Camera-type eye (tissue), 1 donor: ENCODE data around the gene IPO9. TPM values are rescaled to one million over a fixed set of nuclear protein-coding genes. Genes with fewer than 3 reads are reported as not detected.

ENCODE experiments used
- total RNA-seq: library from RNA; depleted of rRNA; stranded (reverse); fragments of >200 nt; gene quantifications from one replicate; pipeline ENCODE4 v1.2.3, GENCODE V29; 2014

The IPO9 gene
- 59.3 TPM for total RNA-seq

GRCh38 chr1:201828820-201829774 is at the start of gene IPO9:
Gene IPO9 (plus strand): TSS chr1:201829157. CDS start chr1:201829210, 53 bp downstream.

DNA sequence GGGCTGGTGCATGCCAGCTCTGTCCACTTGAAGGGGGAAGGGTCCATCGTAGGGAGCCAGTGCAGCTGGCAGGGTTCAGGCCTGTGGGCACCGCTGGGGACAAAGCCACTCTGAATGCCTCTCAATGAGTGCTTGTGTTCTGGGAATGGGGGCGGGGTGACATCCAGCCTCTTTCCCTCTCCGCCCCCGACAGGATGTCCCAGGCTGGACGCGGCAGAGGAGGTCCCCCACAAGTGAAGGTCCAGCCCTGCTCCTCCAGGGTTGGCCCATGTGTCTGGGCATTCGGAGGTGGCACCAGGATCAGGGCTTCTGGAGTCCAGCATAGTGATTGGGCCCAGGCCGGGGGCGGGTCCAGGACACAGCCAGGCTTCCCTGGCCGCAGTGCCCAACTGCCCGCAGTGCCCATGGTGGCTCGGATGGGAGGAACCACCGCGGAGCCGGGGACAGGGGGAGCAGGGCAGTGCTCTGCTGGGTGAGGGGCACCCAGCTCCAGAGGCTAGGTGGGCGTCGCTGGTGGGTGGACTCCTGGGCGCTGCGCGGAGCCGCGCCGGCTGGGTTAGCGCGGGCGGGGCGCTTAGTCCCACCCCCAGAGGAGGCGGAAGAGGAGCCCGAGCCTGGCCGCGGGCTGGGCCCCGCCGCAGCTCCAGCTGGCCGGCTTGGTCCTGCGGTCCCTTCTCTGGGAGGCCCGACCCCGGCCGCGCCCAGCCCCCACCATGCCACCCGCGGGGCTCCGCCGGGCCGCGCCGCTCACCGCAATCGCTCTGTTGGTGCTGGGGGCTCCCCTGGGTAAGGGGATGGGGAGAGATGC is 59.5 kb downstream of the IPO9 start, which contains the start of gene SHISA4:
Gene SHISA4 (plus strand): TSS at position 617 of the 808 bp plus-strand sequence. CDS start 97 bp downstream, at position 714.

Other genes with a start within 250 kb of the IPO9 start
- gene SHISA4, start 59.7 kb downstream of the IPO9 start, total RNA-seq, result 26.5 TPM
- gene LMOD1, start 117.4 kb downstream of the IPO9 start, total RNA-seq, result 23.3 TPM
- 35.5 TPM for gene TIMM17A, start 126.3 kb downstream of the IPO9 start, total RNA-seq
- gene RNPEP, start 153.5 kb downstream of the IPO9 start, total RNA-seq, result 39.5 TPM
- 59.8 TPM for gene ELF3, start 181.4 kb downstream of the IPO9 start, total RNA-seq